ENCODE results near the gene IGF1R.
"Not testable (repeated sequence)": the region's sequence is repeated elsewhere in the genome, so short reads cannot be mapped to it uniquely, and the experiment has no call there.

IGF1R gene

DNA sequence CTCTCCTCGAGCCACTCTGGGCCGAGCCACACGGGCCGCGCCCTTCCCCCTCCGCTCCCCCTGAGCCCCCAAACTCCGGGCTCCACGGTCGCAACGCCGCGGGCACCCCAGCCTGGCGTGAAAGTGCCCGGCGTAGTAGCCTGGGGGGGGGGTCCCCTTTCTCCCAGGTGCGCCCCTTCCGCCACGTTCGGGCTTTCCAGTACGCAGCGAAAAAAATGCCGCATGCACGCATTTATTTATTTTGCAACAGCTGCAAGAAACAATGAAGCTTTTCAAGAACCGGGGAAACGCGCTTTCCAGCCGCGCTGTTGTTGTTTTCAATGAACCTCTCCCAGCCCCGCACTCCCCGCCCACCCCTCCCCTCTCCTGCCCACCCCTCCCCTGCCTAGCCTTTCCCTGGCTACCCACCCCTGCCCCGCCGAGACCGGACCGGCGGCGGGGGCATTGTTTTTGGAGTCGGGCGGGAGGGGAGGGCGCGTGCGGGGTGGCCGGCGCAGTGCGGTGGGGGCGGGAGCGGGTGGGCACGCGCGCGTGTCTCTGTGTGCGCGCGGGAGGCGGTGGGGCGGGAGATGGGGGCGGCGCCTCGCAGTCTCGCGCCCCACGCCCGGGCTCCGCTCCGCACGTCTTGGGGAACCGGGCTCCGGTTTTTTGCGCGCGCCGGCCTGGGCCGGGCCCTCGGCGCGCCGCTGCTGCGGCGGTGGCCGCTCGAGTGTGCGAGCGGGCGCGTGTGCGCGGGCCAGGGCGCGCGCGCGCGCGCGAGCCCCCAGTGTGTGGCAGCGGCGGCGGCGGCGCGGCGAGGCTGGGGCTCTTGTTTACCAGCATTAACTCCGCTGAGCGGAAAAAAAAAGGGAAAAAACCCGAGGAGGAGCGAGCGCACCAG lies at the start of gene IGF1R:
IGF1R (plus strand) TSS at position 766 of the 880 bp plus-strand sequence. CDS start 1,043 bp downstream, outside the sequence.
- H3K4me3 Mint-ChIP-seq: peak within 1 kb of the TSS; percentile 78
- peaks cover 26% of the 10 kb centered on the region for H3K4me1 Mint-ChIP-seq
- H3K36me3 Mint-ChIP-seq: peaks cover 13% of the 10 kb centered on the region
- H3K9me3 Mint-ChIP-seq: no peaks in the 10 kb centered on the region
- DNase-seq (ENCODE audit: low spot score in 2 of 2): peak; percentile 86 to 96
- peak within 1 kb of the TSS; percentile 60 for H3K27ac Mint-ChIP-seq
- peak; percentile 83 for ATAC-seq

DNA sequence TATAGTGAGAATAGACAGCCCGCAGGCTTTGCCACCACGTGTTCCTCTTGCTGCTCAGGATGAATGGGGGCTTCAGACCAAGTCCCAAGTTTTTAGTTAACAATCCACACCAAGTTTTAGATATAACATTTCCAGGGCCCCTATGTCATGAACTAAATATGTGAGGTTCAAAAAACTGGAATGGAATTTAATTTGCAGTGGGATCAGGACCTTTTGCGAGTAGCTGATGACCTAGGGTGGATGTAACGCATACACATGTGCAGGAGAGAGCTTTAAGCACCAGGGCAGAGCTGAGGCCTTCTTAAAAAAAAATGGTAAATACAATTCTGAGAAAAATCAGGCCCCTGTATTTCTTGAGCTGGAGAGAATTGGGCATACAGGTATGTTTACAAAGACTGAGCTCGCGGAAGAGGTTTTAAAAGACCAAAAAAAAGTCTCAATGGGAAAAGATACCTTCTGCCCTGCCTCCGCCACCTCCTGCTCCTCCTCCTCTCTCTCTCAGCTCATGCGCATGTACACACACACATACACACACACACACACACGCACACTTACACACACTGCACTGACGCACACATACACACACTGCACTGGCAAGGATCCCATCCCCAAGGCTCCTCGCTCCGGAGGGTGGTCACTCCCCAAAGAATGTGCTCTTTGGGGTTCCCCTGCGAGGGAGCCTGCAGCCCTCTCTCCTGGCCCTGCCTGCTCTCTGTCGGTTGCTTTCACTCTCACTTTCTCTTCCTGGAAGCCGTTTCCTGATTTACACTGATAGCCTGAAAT lies 48.2 kb upstream of the IGF1R start:
- Mint-ChIP-seq H3K9me3 (no peaks in the 10 kb centered on the region), H3K36me3 (no peaks in the 10 kb centered on the region), H3K4me1 (peaks cover 6% of the 10 kb centered on the region), H3K27ac (peak overlapping the region; percentile 15), H3K4me3 (peak overlapping the region; percentile 41)
- ATAC-seq: peak; percentile 54
- no peak for DNase-seq (ENCODE audit: low spot score in 2 of 2)

GRCh38 chr15:98604983-98605382 lies 43.4 kb upstream of the IGF1R start:
- Mint-ChIP-seq H3K9me3 (no peaks in the 10 kb centered on the region), H3K4me3 (no peak overlapping the region), H3K4me1 (peaks cover 6% of the 10 kb centered on the region), H3K36me3 (no peaks in the 10 kb centered on the region), H3K27ac (no peak overlapping the region)
- no peak for ATAC-seq
- no peak for DNase-seq (ENCODE audit: low spot score in 2 of 2)

GRCh38 chr15:98609144-98609852 lies 39.0 kb upstream of the IGF1R start:
- Mint-ChIP-seq H3K27ac (no peak overlapping the region), H3K4me1 (no peaks in the 10 kb centered on the region), H3K36me3 (no peaks in the 10 kb centered on the region), H3K9me3 (no peaks in the 10 kb centered on the region), H3K4me3 (no peak overlapping the region)
- peak; percentile 28 for ATAC-seq
- peak in 1 of 2 donors; percentile 28 for DNase-seq (ENCODE audit: low spot score in 2 of 2)

DNA sequence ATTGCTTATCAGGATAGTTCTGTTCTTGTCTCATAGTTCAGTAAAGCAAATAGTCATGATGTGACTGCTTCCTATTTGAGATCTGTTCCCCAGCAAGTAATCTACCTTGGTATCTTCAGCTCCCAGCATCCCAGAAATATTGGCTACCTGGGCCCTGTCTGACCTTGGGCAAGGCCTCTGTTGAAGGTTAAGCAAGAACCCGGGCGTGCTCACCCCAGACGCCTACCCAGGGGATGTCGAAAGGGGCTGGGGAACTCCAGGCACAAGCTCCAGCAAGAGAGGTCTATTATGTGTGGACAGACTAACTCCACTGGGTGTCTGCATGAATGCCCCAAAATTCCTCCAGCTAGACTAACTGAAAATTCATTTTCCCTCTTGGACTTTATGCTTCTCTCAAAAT lies 37.3 kb upstream of the IGF1R start:
- peak in 1 of 2 donors; percentile 17 for DNase-seq (ENCODE audit: low spot score in 2 of 2)
- Mint-ChIP-seq H3K36me3 (no peaks in the 10 kb centered on the region), H3K4me1 (no peaks in the 10 kb centered on the region), H3K27ac (no peak overlapping the region), H3K4me3 (no peak overlapping the region), H3K9me3 (no peaks in the 10 kb centered on the region)
- ATAC-seq: no peak

GRCh38 chr15:98611808-98612207 lies 36.5 kb upstream of the IGF1R start:
- no peaks in the 10 kb centered on the region for H3K4me1 Mint-ChIP-seq
- no peaks in the 10 kb centered on the region for H3K36me3 Mint-ChIP-seq
- ATAC-seq: no peak
- H3K4me3 Mint-ChIP-seq: no peak overlapping the region
- H3K9me3 Mint-ChIP-seq: no peaks in the 10 kb centered on the region
- DNase-seq (ENCODE audit: low spot score in 2 of 2): peak in 1 of 2 donors; percentile 0
- H3K27ac Mint-ChIP-seq: no peak overlapping the region

DNA sequence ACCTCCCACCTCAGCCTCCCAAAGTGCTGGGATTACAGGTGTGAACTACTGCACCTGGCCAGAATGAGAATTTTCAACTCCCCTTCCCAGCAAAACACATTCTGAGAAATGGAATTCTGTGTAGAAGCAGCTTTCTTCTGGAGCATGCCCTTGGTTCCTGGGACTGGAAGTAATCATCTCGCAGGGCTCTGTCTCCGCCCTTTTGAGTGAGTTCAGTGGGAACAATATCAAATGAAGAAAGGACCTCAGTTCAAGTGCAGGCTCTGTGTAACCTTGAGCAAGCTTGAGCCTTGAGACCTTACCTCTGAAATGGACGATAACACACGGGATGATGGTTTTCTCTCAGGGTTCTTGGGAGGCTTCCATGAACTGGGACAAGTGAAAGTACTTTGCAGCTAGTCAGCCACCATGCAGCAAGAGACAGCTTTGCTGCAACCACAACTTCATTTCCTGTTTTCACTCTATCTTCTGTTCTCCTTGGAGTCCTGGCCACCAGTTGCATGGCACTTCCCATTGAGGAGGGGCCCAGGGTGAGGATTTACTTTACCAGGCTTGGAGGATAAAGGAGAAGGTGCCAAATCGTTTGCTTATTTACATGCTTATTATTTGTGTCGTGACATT lies 35.7 kb upstream of the IGF1R start:
- ATAC-seq (no peak), DNase-seq (ENCODE audit: low spot score in 2 of 2) (peak in 1 of 2 donors; percentile 18)
- Mint-ChIP-seq H3K36me3 (no peaks in the 10 kb centered on the region), H3K4me1 (no peaks in the 10 kb centered on the region), H3K4me3 (no peak overlapping the region), H3K9me3 (no peaks in the 10 kb centered on the region), H3K27ac (no peak overlapping the region)

DNA sequence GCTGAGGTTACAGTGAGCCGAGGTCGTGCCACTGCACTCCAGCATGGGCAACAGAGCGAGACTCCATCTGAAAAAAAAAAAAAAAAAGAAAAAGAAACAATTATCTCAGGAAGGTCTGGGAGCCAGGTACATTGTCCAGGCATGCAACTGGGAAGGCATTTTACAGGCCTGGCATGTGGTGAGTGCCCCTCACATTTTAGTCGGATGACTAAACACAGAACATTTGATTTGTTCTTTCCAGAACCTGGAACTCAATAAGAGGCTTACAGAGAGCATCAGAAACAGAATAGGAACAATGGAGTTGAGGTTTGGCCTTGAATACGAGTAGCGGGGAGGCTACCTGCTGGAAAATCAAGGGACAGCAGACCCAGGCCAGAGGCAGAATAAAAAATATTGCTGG lies 33.7 kb upstream of the IGF1R start:
- Mint-ChIP-seq H3K4me1 (no peaks in the 10 kb centered on the region), H3K4me3 (no peak overlapping the region), H3K36me3 (no peaks in the 10 kb centered on the region), H3K9me3 (no peaks in the 10 kb centered on the region), H3K27ac (no peak overlapping the region)
- no peak for ATAC-seq
- no peak for DNase-seq (ENCODE audit: low spot score in 2 of 2)

GRCh38 chr15:98616397-98616796 lies 31.9 kb upstream of the IGF1R start:
- no peak for DNase-seq (ENCODE audit: low spot score in 2 of 2)
- no peaks in the 10 kb centered on the region for H3K9me3 Mint-ChIP-seq
- ATAC-seq: no peak
- no peaks in the 10 kb centered on the region for H3K36me3 Mint-ChIP-seq
- no peak overlapping the region for H3K4me3 Mint-ChIP-seq
- H3K4me1 Mint-ChIP-seq: no peaks in the 10 kb centered on the region
- no peak overlapping the region for H3K27ac Mint-ChIP-seq

DNA sequence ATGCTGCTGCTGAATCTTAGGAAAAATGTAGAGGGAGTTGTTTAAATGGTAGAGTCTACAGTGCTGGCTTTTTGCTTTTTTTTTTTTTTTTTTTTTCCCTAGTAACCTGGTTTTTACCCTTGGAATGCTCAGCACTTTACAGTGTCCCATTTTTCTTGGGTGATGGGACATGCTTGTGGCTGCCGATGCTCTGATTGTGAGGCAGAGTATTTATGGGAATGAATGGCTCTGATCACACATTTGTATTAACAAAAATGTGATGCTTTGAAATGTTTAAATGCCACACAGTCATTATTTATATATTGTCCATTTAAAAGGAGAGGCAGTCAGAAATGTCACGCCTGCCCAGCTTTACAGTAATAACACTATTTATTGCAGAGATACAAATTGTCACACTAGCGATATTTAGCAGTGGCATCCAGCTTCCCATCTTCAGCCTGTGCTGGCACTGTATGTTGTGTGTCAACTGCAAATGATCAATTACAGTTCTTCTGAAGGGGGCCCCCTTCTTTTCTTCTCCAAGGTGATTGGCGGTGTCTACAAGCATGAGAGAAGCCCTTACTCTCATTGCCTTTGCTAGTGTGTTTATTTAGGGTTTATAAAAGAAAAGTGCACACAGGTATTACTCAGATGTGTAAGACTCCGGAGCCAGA lies 30.9 kb upstream of the IGF1R start:
- ATAC-seq (no peak), DNase-seq (ENCODE audit: low spot score in 2 of 2) (no peak)
- H3K27ac Mint-ChIP-seq: no peak overlapping the region
- H3K9me3 Mint-ChIP-seq: no peaks in the 10 kb centered on the region
- no peak overlapping the region for H3K4me3 Mint-ChIP-seq
- H3K36me3 Mint-ChIP-seq: no peaks in the 10 kb centered on the region
- no peaks in the 10 kb centered on the region for H3K4me1 Mint-ChIP-seq

- ATAC-seq, H3K4me1 Mint-ChIP-seq, H3K27ac Mint-ChIP-seq, H3K9me3 Mint-ChIP-seq, H3K36me3 Mint-ChIP-seq, H3K4me3 Mint-ChIP-seq: not testable (repeated sequence)
- peak in 1 of 2 donors; percentile 3 for DNase-seq (ENCODE audit: low spot score in 2 of 2)
Measured at GRCh38 chr15:98618576-98618975, 29.8 kb upstream of the IGF1R start.

- no peak for ATAC-seq
- no peaks in the 10 kb centered on the region for H3K4me1 Mint-ChIP-seq
- peak in 1 of 2 donors; percentile 2 for DNase-seq (ENCODE audit: low spot score in 2 of 2)
- no peaks in the 10 kb centered on the region for H3K9me3 Mint-ChIP-seq
- no peaks in the 10 kb centered on the region for H3K36me3 Mint-ChIP-seq
- no peak overlapping the region for H3K27ac Mint-ChIP-seq
- no peak overlapping the region for H3K4me3 Mint-ChIP-seq
Measured at GRCh38 chr15:98620020-98620419, 28.3 kb upstream of the IGF1R start.

DNA sequence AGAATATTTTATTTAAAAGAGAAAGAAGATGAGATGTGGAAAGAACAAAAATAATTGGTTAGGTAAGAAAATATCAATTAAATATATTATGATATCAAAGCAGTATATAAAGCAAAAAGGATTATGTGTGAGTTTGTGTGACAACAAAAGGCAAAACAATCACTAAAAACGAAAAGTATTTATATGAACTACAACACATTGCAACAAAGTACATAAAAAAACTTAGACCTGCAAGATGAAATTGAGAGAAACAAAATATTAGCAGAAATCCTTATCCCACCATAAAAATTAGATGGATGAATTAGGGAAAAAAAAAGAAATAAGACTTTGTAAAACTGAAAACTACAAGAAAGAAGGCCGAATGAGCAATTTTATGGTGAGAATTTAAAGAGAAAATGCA lies 27.3 kb upstream of the IGF1R start:
- Mint-ChIP-seq H3K4me1 (no peaks in the 10 kb centered on the region), H3K4me3 (no peak overlapping the region), H3K27ac (no peak overlapping the region), H3K36me3 (no peaks in the 10 kb centered on the region), H3K9me3 (no peaks in the 10 kb centered on the region)
- DNase-seq (ENCODE audit: low spot score in 2 of 2) (no peak), ATAC-seq (no peak)

- Mint-ChIP-seq H3K4me1 (no peaks in the 10 kb centered on the region), H3K4me3 (no peak overlapping the region), H3K9me3 (no peaks in the 10 kb centered on the region), H3K36me3 (no peaks in the 10 kb centered on the region), H3K27ac (no peak overlapping the region)
- ATAC-seq: no peak
- DNase-seq (ENCODE audit: low spot score in 2 of 2): peak in 1 of 2 donors; percentile 15
Measured at GRCh38 chr15:98625614-98626013, 22.7 kb upstream of the IGF1R start.
